GM21619 (cell line): ENCODE measurements around the gene TNFRSF13B.
"Not testable (repeated sequence)": the region's sequence is repeated elsewhere in the genome, so short reads cannot be mapped to it uniquely, and the experiment has no call there.

Experiments
- ATAC-seq: cut with Tn5 transposase; IDR thresholded peaks from one replicate; pipeline ENCODE4 v1.9.1; 2021; ENCODE audit not compliant: unreplicated experiment

The TNFRSF13B gene

DNA sequence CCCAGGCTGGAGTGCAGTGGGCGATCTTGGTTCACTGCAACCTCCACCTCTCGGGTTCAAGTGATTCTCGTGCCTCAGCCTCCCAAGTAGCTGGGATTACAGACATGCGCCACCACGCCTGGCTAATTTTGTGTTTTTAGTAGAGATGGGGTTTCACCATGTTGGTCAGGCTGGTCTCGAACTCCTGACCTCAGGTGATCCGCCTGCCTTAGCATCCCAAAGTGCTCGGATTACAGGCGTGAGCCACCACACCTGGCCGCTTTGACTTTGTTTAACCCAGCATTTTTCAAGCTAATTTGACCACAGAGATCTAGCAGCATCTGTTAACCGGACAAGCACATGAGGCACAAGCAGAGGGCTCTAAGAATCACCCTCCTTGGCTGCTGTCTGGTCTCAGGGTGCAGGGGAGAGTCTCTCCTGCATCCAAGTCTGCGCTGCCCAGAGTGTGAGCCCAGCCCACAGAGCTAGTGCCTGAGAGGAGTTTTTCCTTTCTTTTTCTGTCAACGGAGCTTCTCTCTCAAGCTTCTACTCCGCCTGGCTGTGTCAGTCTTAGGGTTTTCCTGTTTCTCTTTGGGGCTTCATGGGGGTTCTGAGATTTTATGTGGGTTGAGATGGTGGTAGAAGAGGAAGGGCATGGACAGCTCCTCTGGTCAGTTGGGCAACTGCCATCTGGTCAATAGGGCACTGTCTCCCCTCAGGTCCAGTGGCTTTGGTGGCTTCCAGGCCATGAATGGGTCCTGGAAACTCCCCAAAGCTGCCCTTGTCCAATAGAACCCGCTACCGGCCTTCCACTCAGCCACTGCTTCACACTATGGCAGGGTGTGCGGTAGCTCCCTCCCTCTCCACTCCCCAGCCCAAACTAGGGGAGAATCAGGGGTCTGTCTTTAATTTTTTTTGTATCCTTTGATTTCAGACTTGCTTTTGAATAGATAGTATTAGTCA, 59.6 kb downstream of the TNFRSF13B start:
- ATAC-seq: no peak

DNA sequence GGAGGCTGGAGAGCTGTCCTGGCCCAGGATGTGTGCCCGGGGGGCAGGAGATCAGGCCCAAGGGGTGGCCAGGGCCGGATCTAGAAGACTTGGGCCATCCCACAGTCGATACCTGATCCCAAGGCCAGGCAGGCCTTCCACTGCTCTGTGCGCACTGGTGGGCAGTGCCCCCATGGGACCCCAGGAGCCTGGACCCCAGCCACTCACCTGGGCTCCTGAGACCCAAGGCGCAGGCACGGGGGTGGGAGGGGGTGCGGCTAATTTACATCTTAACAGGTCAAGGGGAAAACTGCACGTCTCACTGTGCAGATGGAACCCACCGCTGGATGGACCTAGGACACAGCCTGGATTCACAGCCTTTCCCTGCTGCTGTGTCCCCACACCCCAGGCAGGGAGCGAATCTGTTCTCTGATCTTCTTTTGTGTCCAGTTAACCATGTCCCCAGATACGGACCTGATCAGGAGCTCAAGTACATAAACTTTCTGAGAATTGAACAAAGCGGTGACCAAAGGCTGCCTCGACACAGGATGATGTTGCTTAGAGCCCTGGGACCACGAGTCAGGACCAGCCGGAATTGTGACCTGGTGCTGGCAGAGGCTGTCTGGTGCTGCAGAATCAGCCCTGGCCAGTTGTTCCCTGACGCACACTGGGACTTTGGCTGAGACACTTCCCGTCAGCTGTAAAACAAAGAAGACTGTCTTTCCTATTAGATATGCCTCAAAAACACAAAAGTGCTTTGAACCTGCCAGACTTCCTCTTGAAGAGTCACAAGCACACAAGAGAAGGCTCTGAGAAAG, 60.6 kb downstream of the TNFRSF13B start:
- ATAC-seq: no peak

DNA sequence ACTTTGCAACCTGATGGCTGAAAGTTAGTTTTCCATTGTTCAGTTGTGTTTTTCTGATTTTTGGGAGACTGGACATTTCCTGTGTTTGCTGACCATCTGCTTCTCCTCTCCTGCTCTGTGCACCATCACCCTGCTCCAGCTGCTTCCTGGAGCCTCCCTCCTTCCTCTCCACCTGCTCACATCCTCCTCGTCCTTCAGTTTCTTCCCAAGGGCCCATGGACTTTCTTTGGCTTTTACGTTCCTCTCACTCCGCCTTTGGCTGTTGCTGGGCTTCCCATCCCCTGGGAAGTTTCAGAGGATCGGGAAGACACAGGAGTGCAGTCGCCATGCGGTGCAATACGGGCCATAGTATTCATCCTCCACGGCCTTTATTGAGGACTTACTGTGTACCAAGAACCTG, 61.6 kb downstream of the TNFRSF13B start:
- ATAC-seq: no peak

DNA sequence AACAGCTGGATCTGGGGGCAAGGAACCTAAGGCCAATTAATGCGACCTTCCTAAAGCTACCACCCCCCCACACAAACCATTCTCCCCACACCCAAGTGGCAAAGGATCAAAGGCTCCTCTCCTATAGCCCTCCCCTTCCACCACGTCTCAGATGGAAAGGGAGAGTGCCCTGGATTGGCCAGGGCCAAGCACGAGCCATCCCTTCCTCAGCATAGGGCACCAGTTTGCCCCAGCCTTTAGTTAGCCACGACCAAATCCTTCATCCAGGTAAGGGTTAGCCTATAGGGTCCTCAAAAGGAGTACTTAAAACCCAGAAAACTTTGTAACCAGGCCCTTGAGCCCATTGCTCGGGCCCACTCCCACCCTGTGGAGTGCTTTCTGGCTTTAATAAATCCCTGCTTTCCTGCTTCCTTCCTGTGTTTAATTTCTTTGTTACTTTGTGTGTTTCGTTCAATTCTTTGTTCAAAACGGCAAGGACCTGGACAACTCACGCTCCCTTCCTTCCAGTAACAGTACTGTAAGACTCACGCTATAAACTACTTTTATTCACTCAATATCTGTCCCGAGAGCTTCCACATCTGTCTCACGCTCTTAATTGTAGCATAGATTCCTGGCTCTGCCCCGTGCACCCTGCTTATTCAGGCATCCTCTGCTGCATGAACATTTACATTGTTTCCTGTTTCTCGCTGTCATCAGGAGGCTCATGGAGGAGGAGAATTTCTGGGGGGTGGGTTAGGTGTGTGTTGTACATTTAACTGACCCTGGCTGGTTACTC, 62.3 kb downstream of the TNFRSF13B start:
- ATAC-seq: no peak

DNA sequence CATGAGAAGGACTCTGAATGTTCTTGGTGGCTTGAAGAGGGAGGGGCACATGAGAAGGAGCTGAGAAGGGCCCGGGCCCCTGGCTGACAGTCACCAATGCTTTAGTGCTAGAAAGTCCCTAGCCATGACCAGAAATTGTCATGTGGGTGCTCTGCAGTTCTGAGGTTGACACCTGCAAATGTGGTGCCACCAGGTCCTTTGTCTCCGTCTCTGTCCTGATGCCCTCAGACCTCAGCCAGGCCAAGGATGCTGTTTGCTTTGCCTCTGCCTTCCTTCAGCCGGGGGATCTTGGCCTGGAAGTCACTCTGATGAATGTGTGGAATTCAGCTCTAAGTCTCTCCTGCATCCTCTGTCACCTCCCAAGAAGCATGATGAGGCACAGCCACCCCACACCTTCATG, 63.6 kb downstream of the TNFRSF13B start:
- ATAC-seq: no peak

DNA sequence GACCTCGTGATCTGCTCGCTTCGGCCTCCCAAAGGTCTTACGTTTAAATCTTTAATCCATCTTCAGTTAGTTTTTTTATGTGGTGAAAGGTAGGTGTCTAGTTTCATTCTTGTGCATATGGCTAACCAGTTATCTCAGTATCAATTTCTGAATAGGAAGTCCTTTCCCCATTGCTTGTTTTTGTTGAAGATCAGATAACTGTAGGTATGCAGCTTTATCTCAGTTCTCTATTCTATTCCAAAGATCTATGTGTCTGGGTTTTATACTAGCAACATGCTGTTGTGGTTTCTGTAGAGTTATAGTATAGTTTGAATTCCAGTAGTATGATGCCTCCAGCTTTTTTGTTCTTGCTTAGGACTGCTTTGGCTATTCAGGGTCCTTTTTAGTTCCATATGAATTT, 65.2 kb downstream of the TNFRSF13B start:
- no peak for ATAC-seq

DNA sequence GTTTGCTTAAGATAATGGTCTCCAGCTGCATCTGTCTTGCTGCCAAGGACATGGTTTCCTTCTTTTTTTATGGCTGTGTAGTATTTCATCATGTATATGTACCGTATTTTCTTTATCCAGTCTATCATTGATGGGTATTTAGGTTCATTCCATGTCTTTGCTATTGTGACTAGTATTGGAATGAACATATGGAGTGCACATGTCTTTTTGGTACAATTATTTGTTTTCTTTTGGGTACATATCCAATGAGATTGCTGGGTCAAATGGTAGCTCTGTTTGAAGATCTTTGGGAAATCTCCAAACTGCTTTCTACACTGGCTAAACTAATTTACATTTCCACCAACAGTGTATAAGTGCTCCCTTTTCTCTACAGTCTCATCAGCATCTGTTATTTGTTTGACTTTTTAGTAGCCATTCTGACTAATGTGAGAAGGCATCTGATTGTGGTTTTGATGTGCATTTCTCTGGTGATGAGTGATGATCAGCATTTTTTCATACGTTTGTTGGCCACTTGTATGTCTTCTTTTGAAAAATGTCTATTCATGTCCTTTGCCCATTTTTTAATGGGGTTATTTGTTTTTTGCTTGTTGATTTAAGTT, 66.2 kb downstream of the TNFRSF13B start:
- ATAC-seq: no peak

DNA sequence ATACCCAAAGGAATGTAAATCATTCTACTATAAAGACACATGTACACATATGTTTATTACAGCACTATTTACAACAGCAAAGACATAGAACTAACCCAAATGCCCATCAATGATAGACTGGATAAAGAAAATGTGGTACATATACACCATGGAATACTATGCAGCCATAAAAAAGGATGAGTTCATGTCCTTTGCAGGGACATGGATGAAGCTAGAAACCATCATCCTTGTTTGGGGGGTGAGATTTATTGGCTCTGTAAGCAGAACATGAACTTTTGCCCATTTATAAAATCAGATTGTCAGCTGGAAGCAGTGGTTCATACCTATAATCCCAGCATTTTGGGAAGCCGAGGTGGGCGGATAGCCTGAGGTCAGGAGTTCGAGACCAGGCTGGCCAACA, 68.8 kb downstream of the TNFRSF13B start:
- not testable (repeated sequence) for ATAC-seq

DNA sequence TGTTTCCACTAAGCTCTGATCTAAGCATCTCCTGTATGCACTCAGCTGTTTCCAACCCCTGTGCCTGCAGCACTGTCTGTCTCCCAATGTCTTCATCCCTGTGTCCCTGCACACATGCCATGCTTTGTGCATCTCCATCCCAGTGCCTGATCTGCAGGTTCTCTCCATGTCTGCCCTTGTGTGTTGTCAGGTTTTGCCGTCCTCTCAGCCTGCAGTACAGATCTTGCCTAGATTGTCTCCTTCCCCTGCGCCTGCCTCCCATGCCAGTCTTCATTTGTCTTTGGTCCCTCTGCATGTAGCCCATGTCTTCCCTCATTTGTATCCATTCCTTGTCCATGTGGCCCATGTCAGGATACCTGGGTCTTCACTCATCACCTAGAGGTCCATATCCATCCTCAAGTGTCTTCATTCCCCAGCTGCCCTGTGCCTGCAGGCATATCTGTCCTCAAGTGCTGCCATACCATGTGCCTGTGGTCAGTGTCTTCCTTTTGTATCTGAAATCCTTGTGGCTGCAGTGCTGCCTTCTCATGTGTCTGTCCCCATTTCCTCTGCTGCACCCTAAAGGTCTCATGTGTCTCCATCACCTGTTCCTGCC, 71.5 kb downstream of the TNFRSF13B start:
- no peak for ATAC-seq

DNA sequence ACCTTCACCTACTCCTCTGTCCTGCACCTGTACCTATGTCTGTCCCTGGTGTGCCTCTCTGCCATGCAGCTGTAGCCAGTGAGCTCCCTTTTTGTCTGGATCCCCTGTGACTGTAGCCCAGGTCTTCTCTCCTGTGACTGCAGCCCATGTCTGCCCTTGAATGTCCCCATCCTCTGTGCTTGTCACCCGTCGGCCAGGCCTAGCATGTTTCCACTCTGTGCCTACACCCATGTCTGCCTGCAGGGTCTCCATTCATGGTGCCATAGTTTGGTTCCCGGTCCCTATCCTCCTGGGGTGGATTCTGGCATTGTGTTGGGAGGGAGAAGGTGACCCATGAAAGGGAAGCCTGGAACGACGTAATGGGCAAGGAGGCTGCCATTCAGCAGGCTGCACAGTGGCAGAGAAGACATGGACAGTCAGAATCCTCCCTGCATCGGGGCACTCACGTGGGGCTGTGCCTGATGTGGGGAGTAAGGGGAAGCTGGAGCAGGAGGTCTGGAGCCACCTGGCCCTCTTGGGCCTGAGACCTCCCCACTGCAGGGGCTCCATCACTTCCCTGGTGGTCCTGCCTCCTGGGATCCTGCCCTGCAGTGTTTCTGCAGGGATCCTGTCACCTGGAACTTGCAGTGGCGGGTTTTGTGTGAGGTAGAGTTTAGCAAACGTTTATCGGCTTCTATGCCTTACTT, 74.6 kb downstream of the TNFRSF13B start:
- ATAC-seq: not testable (repeated sequence)

DNA sequence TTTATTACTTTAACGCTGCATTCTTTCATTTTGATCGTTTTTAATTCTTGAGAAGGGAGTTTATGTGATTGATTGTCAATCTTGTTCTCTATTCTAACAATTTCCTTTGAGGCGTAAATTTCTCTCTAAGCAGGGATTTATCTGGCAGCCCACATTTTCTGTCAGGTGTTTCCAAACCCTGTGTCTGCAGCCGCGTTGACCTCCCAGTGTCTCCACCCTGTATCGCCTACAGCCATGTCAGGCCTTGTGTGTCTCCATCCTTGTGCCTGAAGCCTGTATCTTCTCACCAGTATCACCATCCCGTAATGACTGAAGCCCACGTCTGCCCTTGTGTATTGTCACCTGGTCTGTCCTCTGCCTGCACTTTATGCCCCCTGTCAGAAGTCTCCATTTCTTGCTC, 75.7 kb downstream of the TNFRSF13B start:
- not testable (repeated sequence) for ATAC-seq

DNA sequence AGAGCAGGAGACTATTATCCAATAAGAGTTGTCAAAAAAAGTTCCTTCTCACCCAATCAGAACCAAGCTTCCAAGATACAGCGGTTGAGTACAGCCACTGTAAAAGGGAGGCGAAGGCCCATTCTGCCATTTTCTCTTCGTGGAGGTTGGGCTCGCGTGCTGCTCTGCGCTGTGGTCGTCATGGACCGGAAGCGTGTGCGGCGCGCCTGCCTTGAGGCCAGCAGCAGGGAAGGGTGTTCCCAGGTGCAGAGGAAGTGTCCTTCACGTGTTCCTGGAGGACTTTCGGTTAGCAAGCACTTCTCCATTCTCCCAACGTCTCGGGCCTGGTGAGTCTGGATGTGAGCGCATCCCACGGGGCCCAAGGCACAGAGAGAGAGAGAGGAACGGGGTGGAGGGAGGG, 78.4 kb downstream of the TNFRSF13B start:
- ATAC-seq: not testable (repeated sequence)

DNA sequence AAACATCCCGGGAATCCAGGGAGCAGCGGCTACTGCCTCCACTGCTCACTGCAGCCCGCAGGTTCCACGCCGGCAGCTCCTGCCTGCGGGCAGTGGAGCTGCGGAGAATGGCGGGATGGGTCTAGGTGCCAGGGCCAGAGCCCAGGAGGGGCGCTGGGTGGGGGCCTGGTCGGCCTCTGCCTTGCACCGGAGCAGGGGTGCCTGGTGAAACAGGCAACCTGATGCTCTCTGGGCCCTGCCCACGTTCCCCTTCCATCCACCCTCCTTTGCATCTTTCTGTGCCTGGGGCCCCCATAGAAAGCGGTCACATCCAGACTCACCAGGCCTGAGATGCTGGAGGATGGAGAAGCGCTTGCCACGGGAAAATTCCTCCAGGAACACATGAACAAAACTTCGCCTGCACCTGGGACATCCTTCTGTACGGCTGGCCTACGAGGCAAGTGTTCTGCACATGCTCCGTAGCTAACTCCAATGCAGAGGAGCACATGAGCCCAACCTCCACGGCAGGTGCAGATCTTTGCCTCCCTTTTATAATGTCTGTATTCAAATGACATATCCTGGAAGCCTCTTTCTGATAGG, 79.0 kb downstream of the TNFRSF13B start:
- ATAC-seq: not testable (repeated sequence)

DNA sequence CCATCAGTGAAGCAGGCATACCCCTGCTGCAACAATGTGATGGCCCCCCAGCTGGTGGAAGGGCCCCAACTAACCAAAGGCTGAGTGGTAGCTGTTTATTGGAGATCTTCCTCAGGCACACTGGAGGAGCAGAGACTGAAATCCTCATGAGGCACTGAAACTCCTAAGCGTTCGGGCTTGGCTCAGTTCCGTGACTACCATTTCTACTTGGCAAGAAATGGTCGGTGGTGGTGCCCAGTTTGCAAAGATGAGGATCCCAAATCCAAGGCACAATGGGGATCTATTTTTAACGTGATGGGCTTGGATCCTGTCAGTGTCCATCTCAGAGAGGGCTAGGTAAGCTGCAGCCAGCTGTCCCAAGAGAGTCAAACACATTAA, 82.8 kb downstream of the TNFRSF13B start:
- ATAC-seq: no peak
